Endothelial cell of umbilical vein (primary cell): ENCODE measurements around the gene HEATR5A. TPM values are rescaled to one million over a fixed set of nuclear protein-coding genes. Genes with fewer than 3 reads are reported as not detected.
A peak's percentile ranks its signal among the peaks of the same experiment; 100 is the strongest.

Experiments
- BruUV-seq: library from RNA; stranded (reverse); fragments of 400-500 nt; replicated peaks from 2 replicates; lab custom pipeline; 2021; lab: Mats Ljungman, UMichigan
- CTCF ChIA-PET: fragments of 300-600, 350-600 bp; sonication (Branson Sonifier 250); formaldehyde crosslinking; loops from one replicate; lab custom pipeline; 2021; ENCODE audit warnings: antibody characterized with exemption, inconsistent platforms; lab: Charles Lee
- POLR2A ChIA-PET: fragments of 300-600, 350-600 bp; sonication (Branson Sonifier 250); formaldehyde crosslinking; loops from one replicate; lab custom pipeline; 2021; ENCODE audit warnings: antibody characterized with exemption, inconsistent platforms; lab: Charles Lee
- DNase-seq: peaks from one replicate; pipeline ENCODE4 v3.0.0-alpha.2; 2011; ENCODE audit warnings: low read depth, low spot score
- FAIRE-seq: peaks from 2 replicates; lab custom pipeline; 2011; peaks lifted over from hg19 to GRCh38; lab: Jason Lieb, UNC
- H2AFZ ChIP-seq: 2 replicates; pipeline ENCODE4 v1.6.0; 2012; ENCODE audit warnings: low read depth, low read length, control low read depth, inconsistent platforms
- H3K27ac ChIP-seq: 2 replicates; pipeline ENCODE4 v1.5.1; 2011; ENCODE audit warnings: low read depth, mild to moderate bottlenecking, control low read depth, low read length, moderate library complexity; ENCODE audit not compliant: insufficient read depth
- H3K27me3 ChIP-seq, 2 experiments: 2 replicates each; pipeline versions ENCODE4 v1.6.0 to v1.6.1; 2011; ENCODE audit warnings: low read length in 2 of 2, mixed read lengths in 1 of 2; ENCODE audit not compliant: control insufficient read depth in 2 of 2, insufficient read depth in 2 of 2
- H3K36me3 ChIP-seq, 2 experiments: 2 replicates in 1 of 2; 3 replicates in 1 of 2; pipeline ENCODE4 v1.5.1; 2011; ENCODE audit warnings: low read length in 2 of 2, mild to moderate bottlenecking in 1 of 2, moderate library complexity in 1 of 2; ENCODE audit not compliant: control insufficient read depth in 2 of 2, insufficient read depth in 2 of 2; ENCODE audit errors: extremely low read depth in 1 of 2
- H3K4me1 ChIP-seq: 3 replicates; pipeline ENCODE4 v1.5.1; 2011; ENCODE audit warnings: mild to moderate bottlenecking, low read length; ENCODE audit not compliant: control insufficient read depth, insufficient read depth; ENCODE audit errors: extremely low read depth
- H3K4me2 ChIP-seq: 2 replicates; pipeline ENCODE4 v1.6.1; 2011; ENCODE audit warnings: low read length, control low read depth, mixed read lengths; ENCODE audit not compliant: insufficient read depth
- H3K4me3 ChIP-seq, 3 experiments: fragments of 200-600 bp in 1 of 3; sonication (generic), shearing (Covaris generic) in 1 of 3; replicated peaks in 1 of 3; 2 replicates each; pipeline ENCODE4 v1.5.1; 2011 to 2016; ENCODE audit warnings: control low read depth in 3 of 3, low read length in 3 of 3, mild to moderate bottlenecking in 2 of 3, inconsistent platforms in 1 of 3, low read depth in 1 of 3, moderate library complexity in 1 of 3; ENCODE audit not compliant: insufficient read depth in 1 of 3
- H3K79me2 ChIP-seq: 2 replicates; pipeline ENCODE4 v1.6.0; 2012; ENCODE audit warnings: low read length, inconsistent platforms; ENCODE audit not compliant: control insufficient read depth, insufficient read depth
- H3K9ac ChIP-seq: replicated peaks from 2 replicates; pipeline ENCODE3; 2011; ENCODE audit warnings: low read length, control low read depth; ENCODE audit not compliant: insufficient read depth; ENCODE audit errors: extremely low read depth
- H3K9me1 ChIP-seq: replicated peaks from 3 replicates; pipeline ENCODE4 v1.6.0; 2011; ENCODE audit warnings: mild to moderate bottlenecking, low read length; ENCODE audit not compliant: control insufficient read depth, insufficient read depth; ENCODE audit errors: extremely low read depth
- H3K9me3 ChIP-seq: replicated peaks from 2 replicates; pipeline ENCODE4 v1.5.1; 2012; ENCODE audit warnings: low read length, inconsistent platforms; ENCODE audit not compliant: control insufficient read depth, insufficient read depth
- H4K20me1 ChIP-seq: replicated peaks from 2 replicates; pipeline ENCODE3; 2011; ENCODE audit warnings: mild to moderate bottlenecking, low read length; ENCODE audit not compliant: control insufficient read depth, insufficient read depth; ENCODE audit errors: extremely low read depth
- CTCF ChIP-seq, 2 donors: IDR thresholded peaks; 1 replicate in 1 of 2; 2 replicates in 1 of 2; pipeline ENCODE4 v1.5.1; 2011; ENCODE audit warnings: low read length in 2 of 2, mild to moderate bottlenecking in 2 of 2, moderate library complexity in 2 of 2, control low read depth in 1 of 2, inconsistent platforms in 1 of 2, low read depth in 1 of 2; ENCODE audit not compliant: insufficient read depth in 1 of 2; ENCODE audit errors: extremely low read depth in 1 of 2
- FOS ChIP-seq: IDR thresholded peaks from 2 replicates; pipeline ENCODE4 v1.6.1; 2011; ENCODE audit warnings: mild to moderate bottlenecking, low read length, moderate library complexity, borderline replicate concordance; ENCODE audit not compliant: insufficient read depth
- POLR2AphosphoS5 ChIP-seq: IDR thresholded peaks from 2 replicates; pipeline ENCODE4 v1.6.1; 2012; ENCODE audit warnings: low read depth, mild to moderate bottlenecking, control low read depth, low read length, moderate library complexity; ENCODE audit not compliant: insufficient read depth
- dilution Hi-C: fragments of 300-500 bp; cut with MboI; formaldehyde crosslinking; loops from one replicate; pipeline ENCODE4 v1.15.0; 2019; ENCODE audit warnings: low sequenced_read_pairs; ENCODE audit not compliant: extremely low pct_ligation_motif_present
- intact Hi-C: fragments of 100-400 bp; cut with micrococcal nuclease; formaldehyde crosslinking; loops from one replicate; pipeline ENCODE4 v1.10.0; 2022
- polyA plus RNA-seq, 4 experiments: library from polyadenylated mRNA; depleted of rRNA in 3 of 4; stranded (reverse) in 3 of 4; unstranded in 1 of 4; fragments of >200 nt; gene quantifications; 2 replicates each; pipeline versions ENCODE4 v1.2.1 to v1.2.3, GENCODE V29; 2011 to 2012; ENCODE audit warnings: missing spikeins in 1 of 4
- total RNA-seq: library from RNA; stranded (reverse); gene quantifications from 2 replicates; pipeline ENCODE4 v1.2.3, GENCODE V29; 2021

Gene HEATR5A
- total and polyA plus RNA-seq, 2 donors (not counting 3 experiments of a cell fraction or from before 2014, with no cell fraction given), result 12.6 to 45.3 TPM

DNA sequence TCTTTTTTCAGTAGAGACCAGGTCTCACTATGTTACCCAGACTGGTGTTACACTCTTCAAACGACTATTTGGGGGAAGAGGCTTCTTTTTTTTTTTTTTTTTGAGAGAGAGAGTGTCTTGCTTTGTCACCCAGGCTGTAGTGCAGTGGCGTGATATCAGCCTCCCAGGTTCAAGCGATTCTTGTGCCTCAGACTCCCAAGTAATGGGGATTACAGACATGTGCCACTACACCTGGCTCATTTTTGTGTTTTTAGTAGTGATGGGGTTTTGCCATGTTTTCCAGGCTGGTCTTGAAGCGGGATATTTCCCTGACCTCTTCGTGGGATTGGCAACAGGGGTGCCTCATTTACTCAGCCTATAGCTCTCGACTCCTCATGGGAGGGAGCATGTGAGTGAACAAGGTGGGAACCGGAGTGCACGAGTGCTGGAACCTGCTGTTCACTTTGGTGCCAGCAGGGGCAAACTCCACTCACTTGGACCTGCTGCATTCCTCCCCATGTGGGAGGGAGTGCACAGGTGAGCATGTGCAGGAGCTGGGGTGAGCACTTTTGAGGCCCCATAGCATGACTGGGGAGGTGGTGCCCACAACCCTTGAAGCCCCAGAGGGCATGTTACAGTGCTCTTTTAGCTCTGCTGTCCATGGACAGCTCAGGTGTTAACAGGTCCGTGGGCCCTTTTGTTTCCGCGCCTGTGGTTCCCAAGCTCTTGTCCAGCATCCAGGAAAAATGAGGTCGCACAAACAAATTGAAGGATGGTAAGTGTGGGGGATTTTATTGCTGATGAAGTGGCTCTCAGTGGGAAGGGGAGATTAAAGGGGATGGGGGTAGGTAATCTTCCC is 133.7 kb downstream of the HEATR5A start:
- POLR2A ChIA-PET, result no interaction called here
- no peak overlapping the region for H3K4me3 ChIP-seq
- no peaks in the 10 kb centered on the region for H3K9me1 ChIP-seq
- H2AFZ ChIP-seq, result no peak overlapping the region
- no peak overlapping the region for H3K27ac ChIP-seq
- no peaks in the 10 kb centered on the region for H3K9me3 ChIP-seq
- TF ChIP-seq FOS (no peak), POLR2AphosphoS5 (no peak), CTCF (IDR thresholded peaks at IDR 0.05; ENCODE audit: extremely low read depth in 1 of 2, insufficient read depth in 1 of 2, low read depth in 1 of 2, low read length in 2 of 2) (peak in 1 of 2 donors; percentile 27)
- CTCF ChIA-PET, result interaction anchor here (0.8 kb wide), 1 partner anchor 79 kb away, joined by 3 read pairs; the partner anchor contains the start of gene HECTD1
- no peaks in the 10 kb centered on the region for H3K36me3 ChIP-seq
- no peak overlapping the region for H3K4me2 ChIP-seq
- no TSS peak for BruUV-seq
- dilution Hi-C loops (no loop called here), intact Hi-C loops (no loop called here)
- H3K4me1 ChIP-seq, result peaks cover 24% of the 10 kb centered on the region
- DNase-seq, result no peak
- no peaks in the 10 kb centered on the region for H3K27me3 ChIP-seq
- no peaks in the 10 kb centered on the region for H4K20me1 ChIP-seq
- no peak overlapping the region for H3K9ac ChIP-seq
- FAIRE-seq, result peak; percentile 61
- H3K79me2 ChIP-seq, result no peaks in the 10 kb centered on the region
